Ishikawa (cell line): Measurements from ENCODE around the gene EFNB1.

ENCODE experiments used
- CEBPB ChIP-seq: IDR thresholded peaks from 2 replicates; pipeline ENCODE4 v1.6.1; 2012
- CREB1 ChIP-seq: IDR thresholded peaks from 2 replicates; pipeline ENCODE4 v1.6.1; 2012; ENCODE audit warnings: low read depth
- EGR1 ChIP-seq: IDR thresholded peaks from 2 replicates; pipeline ENCODE4 v1.6.1; 2012
- EP300 ChIP-seq: IDR thresholded peaks from 2 replicates; pipeline ENCODE4 v1.6.1; 2012; ENCODE audit warnings: borderline replicate concordance
- FOXM1 ChIP-seq: IDR thresholded peaks from 2 replicates; pipeline ENCODE4 v1.6.1; 2012; ENCODE audit warnings: low read depth, borderline replicate concordance
- MAX ChIP-seq: IDR thresholded peaks from 2 replicates; pipeline ENCODE4 v1.6.1; 2012
- NFIC ChIP-seq: IDR thresholded peaks from 2 replicates; pipeline ENCODE4 v1.6.1; 2012
- RAD21 ChIP-seq: IDR thresholded peaks from 2 replicates; pipeline ENCODE4 v1.6.1; 2012; ENCODE audit warnings: low read depth
- REST ChIP-seq: IDR thresholded peaks from 2 replicates; pipeline ENCODE4 v1.6.1; 2012; ENCODE audit warnings: low read depth, mild to moderate bottlenecking
- TAF1 ChIP-seq: IDR thresholded peaks from 2 replicates; pipeline ENCODE4 v1.6.1; 2012; ENCODE audit warnings: low read depth, mild to moderate bottlenecking
- TCF12 ChIP-seq: IDR thresholded peaks from 2 replicates; pipeline ENCODE4 v1.6.1; 2012; ENCODE audit warnings: low read depth
- TEAD4 ChIP-seq: IDR thresholded peaks from 2 replicates; pipeline ENCODE4 v1.6.1; 2012
- USF1 ChIP-seq: IDR thresholded peaks from 2 replicates; pipeline ENCODE4 v1.6.1; 2012
- YY1 ChIP-seq: IDR thresholded peaks from 2 replicates; pipeline ENCODE4 v1.6.1; 2012; ENCODE audit warnings: low read depth
- ZBTB7A ChIP-seq: IDR thresholded peaks from 2 replicates; pipeline ENCODE4 v1.6.1; 2012; ENCODE audit warnings: low read depth

The EFNB1 gene

GRCh38 chrX:68824565-68825125 is 4.2 kb upstream of the EFNB1 start:
- no peak for TF ChIP-seq TEAD4
- TF ChIP-seq EGR1 = no peak
- no peak for TF ChIP-seq MAX
- TF ChIP-seq CREB1 = no peak
- no peak for TF ChIP-seq NFIC
- no peak for TF ChIP-seq CEBPB
- TF ChIP-seq YY1 = no peak
- TF ChIP-seq FOXM1 = no peak
- TF ChIP-seq ZBTB7A = no peak

GRCh38 chrX:68826113-68826980 is 2.5 kb upstream of the EFNB1 start:
- TF ChIP-seq FOXM1 (no peak), TCF12 (no peak), EGR1 (no peak), REST (no peak), RAD21 (no peak), EP300 (no peak), CEBPB (no peak), TEAD4 (no peak), YY1 (no peak), USF1 (no peak), CREB1 (no peak), TAF1 (no peak), ZBTB7A (no peak)

GRCh38 chrX:68827256-68827655 is 1.6 kb upstream of the EFNB1 start:
- TF ChIP-seq TEAD4 (no peak), FOXM1 (no peak), TAF1 (no peak), NFIC (no peak), CEBPB (no peak), YY1 (no peak), RAD21 (no peak), CREB1 (no peak), MAX (no peak), ZBTB7A (no peak), EP300 (no peak), REST (no peak), USF1 (no peak), EGR1 (no peak), TCF12 (no peak)

GRCh38 chrX:68827848-68828624 is 785 bp upstream of the EFNB1 start:
- TF ChIP-seq RAD21 (peak; percentile 89), REST (no peak), CREB1 (no peak), NFIC (no peak)
